BJ (cell line): Measurements from ENCODE around the gene KCNIP1. TPM values are rescaled to one million over a fixed set of nuclear protein-coding genes. Genes with fewer than 3 reads are reported as not detected.

ENCODE experiments used
- CTCF ChIA-PET: fragments of 350-600 bp; formaldehyde crosslinking; extraction: SDS; loops from one replicate; lab custom pipeline; 2021; ENCODE audit warnings: antibody characterized with exemption, inconsistent platforms; lab: Yijun Ruan, JAX
- POLR2A ChIA-PET: fragments of 300-600 bp; sonication (Branson Sonifier 250); formaldehyde crosslinking; extraction: SDS; loops from one replicate; lab custom pipeline; 2021; ENCODE audit warnings: antibody characterized with exemption; lab: Charles Lee
- DNase-seq: peaks from one replicate; pipeline ENCODE4 v3.0.0-alpha.2; 2011; ENCODE audit warnings: low read depth
- H3K27me3 ChIP-seq: 2 replicates; pipeline ENCODE4 v1.6.0; 2011; ENCODE audit warnings: low read length; ENCODE audit not compliant: control insufficient read depth, insufficient read depth
- H3K36me3 ChIP-seq: 2 replicates; pipeline ENCODE4 v1.5.1; 2011; ENCODE audit warnings: low read length; ENCODE audit not compliant: control insufficient read depth, insufficient read depth
- H3K4me3 ChIP-seq: 2 replicates; pipeline ENCODE4 v1.5.1; 2011; ENCODE audit warnings: low read depth, mild to moderate bottlenecking, control low read depth, low read length
- CTCF ChIP-seq: IDR thresholded peaks from 2 replicates; pipeline ENCODE4 v1.5.1; 2011; ENCODE audit warnings: low read depth, mild to moderate bottlenecking, control low read depth, inconsistent platforms, low read length, moderate library complexity; ENCODE audit not compliant: insufficient read depth
- polyA plus RNA-seq: library from polyadenylated mRNA; depleted of rRNA; stranded (reverse); fragments of >200 nt; gene quantifications from 2 replicates; pipeline ENCODE4 v1.2.3, GENCODE V29; 2011

Gene KCNIP1
- polyA plus RNA-seq, 1 experiment: not detected

- ChIA-PET CTCF (interaction anchor here (1.6 kb wide), 1 partner anchor 9 kb away, joined by 5 read pairs; no protein-coding TSS in a partner anchor), POLR2A (no interaction called here)
- Histone ChIP-seq H3K4me3 (no peak overlapping the region), H3K27me3 (peaks cover 2% of the 10 kb centered on the region), H3K36me3 (no peaks in the 10 kb centered on the region)
- TF ChIP-seq CTCF: no peak
- no peak for DNase-seq
These were observed 10.6 kb upstream of the KCNIP1 start for GRCh38 chr5:170493028-170493820.

GRCh38 chr5:170494041-170494440 lies 9.8 kb upstream of the KCNIP1 start:
- Histone ChIP-seq H3K36me3 (no peaks in the 10 kb centered on the region), H3K4me3 (no peak overlapping the region), H3K27me3 (peaks cover 2% of the 10 kb centered on the region)
- no peak for DNase-seq
- no peak for TF ChIP-seq CTCF
- POLR2A ChIA-PET: no interaction called here
- CTCF ChIA-PET: no interaction called here

- ChIA-PET POLR2A (no interaction called here), CTCF (interaction anchor here (0.6 kb wide), 1 partner anchor 15 kb away, joined by 3 read pairs; no protein-coding TSS in a partner anchor)
- H3K27me3 ChIP-seq: peaks cover 3% of the 10 kb centered on the region
- no peak for DNase-seq
- H3K36me3 ChIP-seq: no peaks in the 10 kb centered on the region
- no peak overlapping the region for H3K4me3 ChIP-seq
- no peak for TF ChIP-seq CTCF
These were observed 7.8 kb upstream of the KCNIP1 start for GRCh38 chr5:170495825-170496661.

GRCh38 chr5:170496662-170497028 lies 7.2 kb upstream of the KCNIP1 start:
- Histone ChIP-seq H3K4me3 (no peak overlapping the region), H3K27me3 (peaks cover 3% of the 10 kb centered on the region), H3K36me3 (no peaks in the 10 kb centered on the region)
- POLR2A ChIA-PET: no interaction called here
- TF ChIP-seq CTCF: no peak
- no peak for DNase-seq
- CTCF ChIA-PET: no interaction called here
